M059J (cell line): ENCODE results near the gene MAPK8IP2. TPM values are rescaled to one million over a fixed set of nuclear protein-coding genes. Genes with fewer than 3 reads are reported as not detected.
"Not testable (repeated sequence)": the region's sequence is repeated elsewhere in the genome, so short reads cannot be mapped to it uniquely, and the experiment has no call there.

Source experiments
- DNase-seq: peaks from one replicate; pipeline ENCODE4 v3.0.0-alpha.2; 2012; ENCODE audit warnings: low read depth
- total RNA-seq: library from RNA; depleted of rRNA; stranded (reverse); fragments of >200 nt; shearing (Covaris generic); gene quantifications from 2 replicates; pipeline ENCODE4 v1.2.3, GENCODE V29; 2014

Gene MAPK8IP2
- total RNA-seq, 1 experiment from 2014 or later = 0.74 TPM

DNA sequence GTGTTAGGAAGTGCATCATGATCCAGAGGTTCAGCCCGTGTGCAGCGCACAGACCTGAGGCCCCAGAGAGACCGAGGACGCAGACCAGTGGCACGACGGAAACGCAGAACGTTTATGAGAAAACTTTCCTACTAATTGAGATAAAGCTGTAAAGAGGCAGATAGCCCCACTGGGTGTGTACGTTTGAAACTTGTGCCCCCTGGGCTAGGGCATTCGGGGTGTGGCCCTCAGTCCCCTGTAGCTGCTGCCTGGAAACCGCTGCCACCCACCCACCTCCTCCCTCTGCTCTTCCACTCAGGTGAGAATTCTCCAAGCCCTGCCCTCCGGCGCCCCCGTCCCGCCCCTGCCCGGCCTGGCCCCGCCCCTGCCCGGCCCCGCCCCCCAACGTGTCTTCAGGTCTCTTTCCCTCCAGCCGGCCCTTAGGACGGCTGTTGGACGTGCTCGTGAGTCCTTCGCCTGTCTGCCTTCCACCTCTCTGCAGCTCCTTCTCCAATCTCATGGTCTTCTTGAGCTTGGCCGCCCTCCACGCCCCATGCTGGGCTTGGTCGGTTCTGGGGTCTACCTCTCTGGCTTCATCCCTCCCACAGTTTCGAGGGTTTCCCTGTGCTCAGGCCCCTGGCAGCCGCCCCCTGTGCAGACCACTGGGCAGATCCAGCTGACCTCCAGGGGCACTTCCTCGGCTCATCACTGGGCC, 12.1 kb downstream of the MAPK8IP2 start:
- no peak for DNase-seq

- no peak for DNase-seq
Observed at GRCh38 chr22:50613291-50613981, 12.8 kb downstream of the MAPK8IP2 start.

DNA sequence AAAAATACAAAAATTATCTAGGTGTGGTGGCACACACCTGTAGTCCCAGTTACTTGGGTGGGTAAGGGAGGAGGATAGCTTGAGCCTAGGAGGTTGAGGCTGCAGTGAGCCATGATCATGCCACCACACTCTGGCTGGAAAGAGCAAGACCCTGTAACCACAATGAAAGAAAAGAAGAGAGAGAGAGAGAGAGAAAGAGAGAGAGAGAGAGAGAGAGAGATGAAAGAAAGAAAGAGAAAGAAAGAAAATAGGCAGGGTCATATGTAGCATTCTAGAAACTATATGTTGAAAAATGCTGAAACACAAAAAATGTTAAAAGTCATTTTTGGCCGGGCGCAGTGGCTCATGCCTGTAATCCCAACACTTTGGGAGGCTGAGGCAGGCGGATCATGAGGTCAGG, 13.7 kb downstream of the MAPK8IP2 start:
- DNase-seq = not testable (repeated sequence)

DNA sequence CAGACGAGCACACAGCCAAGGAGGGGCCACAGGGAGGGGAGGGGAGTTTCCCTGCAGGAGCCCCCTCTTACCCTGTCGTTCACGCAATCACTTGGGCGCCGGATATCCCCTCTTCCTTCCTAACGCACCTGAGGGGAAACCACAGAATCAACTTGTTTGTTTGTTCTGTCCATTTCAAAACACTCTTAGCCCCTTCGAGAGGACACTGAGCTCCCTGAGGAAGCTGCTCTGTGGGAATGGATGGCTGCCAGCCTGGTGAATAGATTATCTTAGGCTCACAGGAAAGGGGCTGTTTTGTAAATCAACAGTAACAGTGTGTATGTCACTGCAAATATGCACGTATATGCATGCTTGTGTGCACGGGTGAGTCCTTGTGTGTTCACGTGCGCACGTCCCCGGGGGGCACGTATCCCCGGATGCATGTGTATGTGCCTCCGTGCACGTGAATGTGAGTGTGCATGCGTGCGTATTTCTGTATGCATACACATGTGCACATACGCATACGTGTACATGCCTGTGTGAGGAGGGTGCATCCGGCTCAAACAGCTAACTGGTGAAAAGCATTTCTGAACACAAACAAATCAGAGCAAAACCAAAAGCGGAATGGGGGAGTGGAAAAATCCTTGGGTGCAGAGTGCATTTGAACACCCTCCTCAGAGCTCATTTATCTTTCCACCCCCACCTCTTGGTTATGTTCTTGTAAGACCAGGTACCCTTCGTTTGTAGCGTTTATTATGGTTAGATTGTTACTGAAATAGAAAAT, 20.2 kb downstream of the MAPK8IP2 start:
- no peak for DNase-seq

DNA sequence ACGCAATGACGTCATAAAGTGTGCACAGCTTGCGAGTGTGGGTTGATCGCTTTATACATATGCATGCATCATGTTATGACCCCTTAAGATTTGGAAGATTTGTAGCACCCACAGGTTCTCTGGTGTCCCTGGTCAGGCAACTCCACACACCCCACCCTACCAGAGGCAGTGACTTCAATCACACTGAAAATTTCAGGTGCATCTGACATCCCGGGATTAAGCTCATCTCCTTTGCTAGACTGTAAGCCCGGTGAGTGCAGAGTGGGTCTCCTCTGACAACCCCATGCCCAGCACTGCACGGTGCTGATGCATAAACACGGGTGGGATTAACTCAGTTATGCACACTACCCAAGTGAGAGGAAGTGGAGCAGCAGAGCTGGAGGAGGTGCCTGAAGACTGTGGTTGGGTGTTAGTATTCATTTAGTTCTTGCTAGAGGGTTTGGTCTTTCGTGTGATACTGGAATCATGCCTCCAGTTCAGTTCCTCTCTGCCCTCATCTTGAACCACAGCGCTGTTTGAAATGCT, 20.8 kb downstream of the MAPK8IP2 start:
- no peak for DNase-seq

- no peak for DNase-seq
Observed at GRCh38 chr22:50621948-50622722, 21.5 kb downstream of the MAPK8IP2 start.

GRCh38 chr22:50622723-50623327, 22.2 kb downstream of the MAPK8IP2 start:
- no peak for DNase-seq

GRCh38 chr22:50624347-50625130, 23.9 kb downstream of the MAPK8IP2 start:
- no peak for DNase-seq

- no peak for DNase-seq
Observed at GRCh38 chr22:50625131-50625567, 24.6 kb downstream of the MAPK8IP2 start.

GRCh38 chr22:50625568-50626313, 25.1 kb downstream of the MAPK8IP2 start:
- DNase-seq = no peak

DNA sequence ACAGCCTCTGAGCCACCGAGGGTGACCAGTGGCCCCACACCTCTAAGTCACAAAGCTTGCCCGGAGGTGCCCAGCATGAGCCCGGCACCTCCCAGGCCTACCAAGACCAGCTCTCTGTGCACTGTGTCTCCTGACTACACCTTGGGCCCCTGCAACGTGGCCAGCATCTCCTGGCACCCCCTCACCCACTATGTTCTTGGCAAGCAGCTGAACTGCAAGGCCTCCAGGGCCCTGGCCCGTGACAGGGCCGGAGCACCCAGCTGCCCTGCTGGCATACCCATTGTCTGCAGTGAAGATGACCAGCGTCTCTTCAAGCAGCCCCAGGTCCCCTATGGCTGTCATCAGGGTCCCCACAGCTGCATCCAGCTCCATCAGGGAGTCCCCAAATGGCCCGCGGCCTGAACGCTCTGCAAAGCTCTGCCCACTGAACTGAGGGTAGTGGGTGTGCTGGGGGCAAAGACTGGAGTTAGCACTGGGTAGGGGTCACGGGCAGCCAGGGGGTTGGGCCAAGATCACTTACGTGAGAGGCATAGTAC, 25.8 kb downstream of the MAPK8IP2 start:
- DNase-seq = no peak

DNA sequence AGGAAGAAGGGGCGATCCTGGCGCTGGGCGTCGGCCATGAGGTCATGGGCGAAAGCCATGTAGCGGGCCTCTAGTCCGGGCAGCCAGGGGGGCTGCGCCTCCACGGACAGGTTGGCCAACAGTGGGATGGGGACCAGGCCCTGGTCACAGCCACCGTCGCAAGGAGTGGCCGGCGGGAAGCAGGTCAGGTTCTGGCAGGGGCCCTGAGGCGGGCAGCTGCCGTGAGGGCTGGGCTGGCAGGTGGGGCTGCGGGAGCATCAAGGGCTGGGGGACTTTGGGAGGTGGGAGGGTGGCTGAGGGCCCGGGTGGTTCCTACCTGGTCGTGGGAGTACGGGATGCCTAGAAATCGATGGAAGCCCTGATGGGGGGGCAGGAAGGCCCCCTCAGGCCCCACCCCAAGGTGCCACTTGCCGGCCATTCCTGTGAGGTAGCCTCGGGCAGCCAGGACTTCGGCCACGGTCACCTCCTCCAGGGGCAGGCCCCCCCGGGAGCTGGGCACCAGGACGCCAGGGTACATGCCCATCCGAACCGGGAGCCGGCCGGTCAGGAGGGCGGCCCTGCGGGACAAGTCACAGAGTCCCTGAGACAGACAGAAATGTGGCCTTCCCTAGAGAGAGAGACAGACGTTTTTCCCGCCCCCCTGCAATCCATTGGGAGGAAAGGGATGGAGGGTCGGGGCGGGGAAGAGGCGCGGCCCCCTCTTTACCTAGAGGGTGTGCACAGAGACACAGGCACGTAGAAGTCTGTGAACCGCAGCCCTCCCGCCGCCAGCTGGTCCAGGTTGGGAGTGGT, 26.5 kb downstream of the MAPK8IP2 start:
- DNase-seq = no peak

DNA sequence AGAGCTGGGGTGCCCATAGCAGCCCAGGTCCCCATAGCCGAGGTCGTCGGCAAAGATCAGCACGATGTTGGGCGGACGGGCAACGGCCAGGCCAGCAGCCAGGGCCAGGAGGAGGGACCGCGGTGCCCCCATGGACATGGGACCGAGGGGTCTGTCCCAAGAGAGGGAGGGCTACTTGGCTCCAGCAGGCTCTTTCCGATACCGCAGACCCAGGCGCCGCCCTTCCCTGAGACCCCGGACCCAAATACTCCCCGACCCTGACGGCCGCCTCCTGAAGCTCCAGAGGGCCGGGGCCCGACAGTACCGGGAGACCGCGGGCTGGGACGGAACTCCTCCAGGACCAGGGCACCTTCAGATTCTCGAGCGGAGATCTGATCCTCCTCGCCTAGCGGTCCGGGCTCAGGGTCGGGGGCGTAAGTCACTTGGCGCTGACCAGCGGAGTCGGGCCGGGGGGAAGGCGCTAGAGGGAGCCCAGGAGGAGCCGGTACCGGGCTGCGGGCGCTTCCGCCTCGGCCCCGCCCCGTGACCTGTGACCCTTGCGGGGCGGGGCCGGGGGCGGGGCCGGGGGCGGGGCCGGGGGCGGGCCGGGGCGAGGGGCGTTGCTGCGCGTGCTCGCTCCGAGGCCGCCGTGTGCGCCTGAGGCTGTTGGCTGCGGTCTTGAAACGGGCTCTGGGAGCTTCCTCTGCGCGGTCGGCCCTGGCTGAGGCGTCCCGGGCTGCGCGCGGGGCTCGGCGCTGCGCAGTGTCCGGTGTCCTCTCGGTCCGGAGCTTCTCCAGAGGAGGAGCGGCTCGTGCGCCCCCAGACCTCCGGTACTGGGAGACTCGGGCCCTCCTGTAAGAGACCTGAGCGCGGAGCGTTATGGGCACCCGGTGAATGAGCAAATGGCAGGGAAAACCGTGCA, 27.3 kb downstream of the MAPK8IP2 start, which contains the start of gene ARSA:
Gene ARSA (minus strand): TSS at position 511 of the 901 bp plus-strand sequence. CDS start 373 bp downstream, at position 138.
- DNase-seq = peak; percentile 76

- no peak for DNase-seq
Observed at GRCh38 chr22:50628543-50629134, 28.0 kb downstream of the MAPK8IP2 start.

GRCh38 chr22:50630376-50630775, 29.8 kb downstream of the MAPK8IP2 start:
- DNase-seq = peak; percentile 78

GRCh38 chr22:50633086-50633485, 32.5 kb downstream of the MAPK8IP2 start:
- DNase-seq = no peak

GRCh38 chr22:50633771-50634170, 33.2 kb downstream of the MAPK8IP2 start:
- no peak for DNase-seq
